GM12864 (cell line): ENCODE data around the gene GAS6.

Experiments
- DNase-seq: peaks from one replicate; pipeline ENCODE4 v3.0.0-alpha.2; 2011; ENCODE audit warnings: low read depth
- H3K4me3 ChIP-seq: 2 replicates; pipeline ENCODE4 v1.5.1; 2011; ENCODE audit warnings: mild to moderate bottlenecking, low read depth, low read length, control low read depth
- TF ChIP-seq, protein P1 (sequence below): IDR thresholded peaks from 2 replicates; pipeline ENCODE4 v1.5.1; 2011; ENCODE audit warnings: low read depth, mild to moderate bottlenecking, moderate library complexity, low read length, control low read depth, inconsistent platforms; ENCODE audit errors: missing control alignments

GAS6 gene

DNA sequence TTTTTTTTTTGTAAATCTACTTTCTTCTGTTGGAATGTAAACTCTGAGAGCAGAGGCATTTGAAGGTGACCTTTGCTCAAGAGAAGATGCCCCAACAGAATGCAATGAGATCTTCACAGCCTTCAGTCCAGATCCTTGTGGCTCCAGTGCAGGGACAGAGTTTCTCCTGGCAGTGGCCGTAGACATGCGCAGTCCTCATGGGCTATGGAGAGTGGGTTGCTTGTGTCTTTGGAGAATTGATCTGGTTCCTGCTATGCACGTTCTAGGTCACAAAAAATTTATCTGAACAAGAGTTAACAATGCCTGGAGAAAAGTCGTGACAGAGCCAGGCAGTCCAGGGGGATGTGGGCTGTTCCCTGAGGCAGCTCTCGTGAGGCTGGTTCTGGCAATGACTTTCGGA lies 74.7 kb downstream of the GAS6 start:
- no peak overlapping the region for H3K4me3 ChIP-seq
- TF ChIP-seq, protein P1, sequence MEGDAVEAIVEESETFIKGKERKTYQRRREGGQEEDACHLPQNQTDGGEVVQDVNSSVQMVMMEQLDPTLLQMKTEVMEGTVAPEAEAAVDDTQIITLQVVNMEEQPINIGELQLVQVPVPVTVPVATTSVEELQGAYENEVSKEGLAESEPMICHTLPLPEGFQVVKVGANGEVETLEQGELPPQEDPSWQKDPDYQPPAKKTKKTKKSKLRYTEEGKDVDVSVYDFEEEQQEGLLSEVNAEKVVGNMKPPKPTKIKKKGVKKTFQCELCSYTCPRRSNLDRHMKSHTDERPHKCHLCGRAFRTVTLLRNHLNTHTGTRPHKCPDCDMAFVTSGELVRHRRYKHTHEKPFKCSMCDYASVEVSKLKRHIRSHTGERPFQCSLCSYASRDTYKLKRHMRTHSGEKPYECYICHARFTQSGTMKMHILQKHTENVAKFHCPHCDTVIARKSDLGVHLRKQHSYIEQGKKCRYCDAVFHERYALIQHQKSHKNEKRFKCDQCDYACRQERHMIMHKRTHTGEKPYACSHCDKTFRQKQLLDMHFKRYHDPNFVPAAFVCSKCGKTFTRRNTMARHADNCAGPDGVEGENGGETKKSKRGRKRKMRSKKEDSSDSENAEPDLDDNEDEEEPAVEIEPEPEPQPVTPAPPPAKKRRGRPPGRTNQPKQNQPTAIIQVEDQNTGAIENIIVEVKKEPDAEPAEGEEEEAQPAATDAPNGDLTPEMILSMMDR = no peak
- DNase-seq = no peak

DNA sequence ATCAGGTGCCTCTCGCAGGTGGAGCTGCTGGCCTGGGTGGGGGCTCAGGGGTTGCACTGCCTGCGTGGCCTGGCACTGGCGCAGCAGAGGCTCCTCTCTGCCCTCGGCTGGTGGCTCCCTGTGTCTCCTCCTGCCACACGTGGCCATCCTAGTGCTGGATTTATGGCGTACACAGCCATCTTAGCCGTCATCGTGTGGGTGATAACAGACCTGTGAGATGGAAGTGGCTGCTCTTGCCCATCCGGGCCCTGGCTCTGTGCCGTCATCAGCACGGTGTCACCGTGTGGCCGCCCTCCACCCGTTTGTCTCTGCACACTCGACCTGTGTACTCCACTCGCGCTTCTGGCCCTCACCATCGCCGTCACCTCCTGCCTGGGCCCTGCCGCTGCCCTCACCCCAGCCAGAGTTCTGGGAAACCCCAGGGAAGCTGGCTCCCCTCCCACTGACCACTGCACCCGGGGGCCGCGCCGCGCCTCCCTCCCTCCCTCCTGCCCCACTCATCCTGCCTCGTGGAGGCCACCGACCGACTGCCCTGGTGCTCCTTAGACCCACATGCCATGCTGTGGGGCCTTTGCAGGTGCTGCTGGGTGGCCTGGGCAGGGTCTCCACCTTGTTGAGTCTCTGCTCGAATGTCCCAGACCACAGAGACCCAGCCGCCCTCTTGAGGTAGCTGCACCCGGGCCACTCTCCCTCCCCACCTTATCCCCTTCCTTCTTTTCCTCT lies 75.3 kb downstream of the GAS6 start:
- DNase-seq = no peak
- H3K4me3 ChIP-seq = no peak overlapping the region
- TF ChIP-seq, protein P1 = no peak

DNA sequence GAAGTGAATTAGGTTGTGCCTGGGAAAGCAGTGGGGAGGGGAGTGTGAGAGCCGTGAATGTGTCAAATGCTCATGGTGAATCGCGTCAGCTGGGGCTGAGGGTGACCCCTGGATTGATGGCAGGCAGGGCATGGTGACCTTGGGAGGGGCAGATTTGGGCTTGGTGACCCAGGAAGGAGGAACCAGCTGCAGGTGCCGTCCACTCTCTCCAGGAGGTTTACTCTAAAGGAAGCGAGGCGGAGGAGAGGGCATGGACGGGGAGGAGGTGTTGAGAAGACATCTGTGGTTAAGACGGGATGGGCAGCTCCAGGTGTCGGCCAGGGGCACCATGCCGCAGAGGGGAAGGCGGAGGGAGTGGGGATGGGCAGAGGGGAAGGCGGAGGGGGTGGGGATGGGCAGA lies 76.2 kb downstream of the GAS6 start:
- H3K4me3 ChIP-seq = no peak overlapping the region
- no peak for DNase-seq
- TF ChIP-seq, protein P1 = no peak

DNA sequence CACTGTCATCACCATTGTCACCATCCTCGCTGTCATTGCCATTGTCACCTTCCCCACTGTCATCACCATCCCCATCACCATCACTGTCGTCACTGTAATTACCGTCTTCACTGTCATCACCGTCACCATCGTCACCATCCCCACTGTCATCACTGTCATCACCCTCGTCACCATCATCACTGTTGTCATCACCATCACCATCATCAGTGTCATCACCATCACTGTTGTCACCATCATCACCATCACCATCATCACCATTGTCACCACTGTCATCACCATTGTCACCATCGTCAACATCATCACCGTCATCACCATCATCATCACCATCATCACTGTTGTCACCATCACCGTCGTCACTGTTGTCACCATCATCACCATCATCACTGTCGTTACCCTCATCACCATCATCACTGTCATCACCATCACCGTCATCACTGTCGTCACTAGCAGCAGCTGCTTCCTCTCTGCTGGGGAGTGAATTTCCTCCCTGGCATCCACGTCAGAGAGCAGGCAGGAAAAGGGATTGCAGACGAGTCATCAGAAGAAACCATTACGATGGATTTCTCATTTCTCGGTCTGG lies 77.5 kb downstream of the GAS6 start:
- no peak for DNase-seq
- no peak overlapping the region for H3K4me3 ChIP-seq
- TF ChIP-seq, protein P1 = no peak

DNA sequence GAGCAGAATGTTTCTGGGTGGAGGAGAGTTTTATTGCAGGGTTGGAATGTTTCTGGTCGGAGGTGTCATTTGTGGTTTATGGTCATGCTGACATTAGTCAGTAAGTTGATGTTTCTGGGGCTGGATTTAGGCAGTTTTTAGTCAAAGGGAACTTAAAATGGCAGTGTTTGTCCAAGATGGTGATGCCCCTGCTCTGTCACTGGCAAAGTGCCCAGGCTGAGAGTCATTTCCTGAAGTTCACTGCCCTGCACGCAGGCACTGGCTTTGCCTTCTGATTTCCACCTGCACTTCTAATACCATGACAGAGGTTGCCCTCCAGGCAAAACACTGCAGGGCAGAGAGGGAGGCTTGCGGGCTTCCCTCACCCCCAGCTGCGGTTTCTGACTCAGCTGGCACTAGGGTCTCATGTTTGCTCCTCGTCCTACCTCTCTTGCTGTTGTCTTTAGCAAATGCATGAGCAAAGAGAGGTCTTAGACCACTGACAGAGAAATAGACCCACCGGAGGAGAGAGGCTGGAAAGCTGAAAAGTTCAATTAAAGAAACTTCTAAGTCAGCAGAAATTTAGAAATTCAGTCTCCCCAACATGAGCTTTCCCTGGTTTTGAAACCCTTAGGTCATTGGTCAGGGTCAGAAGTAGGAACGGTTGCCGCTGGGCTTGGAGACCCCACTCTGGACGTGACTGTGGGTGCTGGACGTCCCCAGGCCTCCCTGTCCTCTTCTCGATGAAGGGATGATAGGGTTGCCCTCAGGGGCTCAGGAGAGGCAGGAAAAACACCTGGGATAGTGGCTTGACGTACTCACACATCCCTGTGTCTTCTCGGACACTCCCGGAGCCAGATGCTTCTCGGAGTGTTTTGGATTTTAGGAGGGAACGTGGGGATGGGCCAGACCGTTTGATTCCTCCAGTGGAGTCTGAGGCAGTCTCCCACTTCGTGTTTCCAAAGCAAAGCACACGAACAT lies 78.5 kb downstream of the GAS6 start:
- H3K4me3 ChIP-seq = no peak overlapping the region
- DNase-seq = no peak
- TF ChIP-seq, protein P1 = no peak

DNA sequence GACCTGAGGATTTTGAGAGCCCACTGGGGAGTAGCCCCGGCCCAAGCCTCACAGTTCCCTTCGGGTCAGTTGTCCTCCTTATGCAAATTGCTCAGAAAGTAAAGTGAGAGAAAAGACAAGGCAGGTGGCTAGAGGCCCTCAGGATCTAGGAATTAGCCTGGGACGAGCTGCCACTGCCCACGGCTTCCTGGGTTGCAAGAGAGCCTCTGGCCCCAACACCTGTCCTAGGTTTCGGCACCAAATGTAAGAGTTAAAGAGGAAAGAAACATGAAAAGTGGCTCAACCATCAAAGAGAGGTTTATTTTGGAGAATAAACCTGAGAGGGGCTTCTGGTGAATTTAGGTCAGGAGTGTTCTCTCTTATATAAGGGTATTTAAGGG lies 79.2 kb downstream of the GAS6 start:
- TF ChIP-seq, protein P1 = no peak
- DNase-seq = no peak
- no peak overlapping the region for H3K4me3 ChIP-seq
